Measurements from ENCODE around the gene CSK.

CSK gene

DNA sequence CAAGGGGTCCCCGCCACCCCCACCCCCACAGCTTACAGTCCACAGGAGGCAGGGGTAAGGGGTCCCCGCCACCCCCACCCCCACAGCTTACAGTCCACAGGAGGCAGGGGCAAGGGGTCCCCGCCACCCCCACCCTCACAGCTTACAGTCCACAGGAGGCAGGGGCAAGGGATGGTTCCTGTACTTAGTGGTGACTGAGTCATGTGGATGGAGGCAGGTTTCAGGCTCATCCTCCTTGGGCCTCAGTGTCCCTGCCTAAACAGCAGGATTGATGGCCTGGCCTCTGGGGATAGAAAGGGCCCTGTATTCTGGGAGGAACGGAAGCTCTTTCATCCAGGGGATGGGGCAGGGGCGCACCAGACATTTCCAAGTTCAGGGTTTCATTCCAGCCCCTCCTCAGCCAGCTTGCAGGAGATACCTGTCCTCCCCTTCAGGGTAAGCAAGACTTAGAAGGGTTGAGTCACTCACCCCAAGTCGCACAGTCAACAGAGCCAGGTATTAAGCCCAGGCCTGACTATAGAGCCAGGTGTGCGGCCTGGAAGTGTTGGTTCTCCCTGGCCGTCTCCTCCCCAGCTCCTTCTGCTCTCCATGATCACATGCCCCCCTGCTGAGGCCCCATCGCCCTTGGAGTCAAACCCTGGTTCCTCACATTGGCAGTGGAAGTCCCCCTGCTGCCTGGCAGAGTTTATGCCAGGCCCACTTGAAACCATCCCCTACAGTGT is 12.5 kb downstream of the CSK start:
- no peak for TF ChIP-seq RAD21 (IDR thresholded peaks at IDR 0.05; ENCODE audit: low read depth)
- TF ChIP-seq FOXM1 (IDR thresholded peaks at IDR 0.05; ENCODE audit: borderline replicate concordance, low read depth), result no peak
- TF ChIP-seq EGR1 (IDR thresholded peaks at IDR 0.05), result no peak
- TF ChIP-seq TEAD4 (IDR thresholded peaks at IDR 0.05), result no peak
- TF ChIP-seq YY1 (IDR thresholded peaks at IDR 0.05; ENCODE audit: low read depth), result no peak
- TF ChIP-seq EP300 (IDR thresholded peaks at IDR 0.05; ENCODE audit: borderline replicate concordance), result no peak
- TF ChIP-seq MAX (IDR thresholded peaks at IDR 0.05), result no peak

DNA sequence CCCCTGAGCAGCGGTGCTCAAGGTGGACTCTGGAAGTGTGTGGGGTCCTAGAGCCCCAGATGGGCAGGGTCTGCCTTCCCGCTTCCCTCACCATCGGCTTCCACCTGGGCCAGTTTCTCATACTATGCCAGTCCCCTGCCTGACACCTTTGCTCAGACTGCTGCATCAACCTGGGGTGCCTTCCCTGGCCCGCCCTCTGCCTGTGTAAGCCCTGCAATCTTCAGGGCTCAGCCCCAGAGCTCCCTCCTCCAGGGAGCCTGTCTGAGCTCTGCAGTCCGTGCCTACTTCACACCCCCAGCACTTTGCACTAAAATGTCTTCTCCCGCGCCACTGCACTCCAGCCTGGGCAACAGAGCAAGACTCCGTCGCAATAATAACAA is 13.1 kb downstream of the CSK start:
- TF ChIP-seq MAX (IDR thresholded peaks at IDR 0.05) (no peak), FOXM1 (IDR thresholded peaks at IDR 0.05; ENCODE audit: borderline replicate concordance, low read depth) (no peak), ZBTB7A (IDR thresholded peaks at IDR 0.05; ENCODE audit: low read depth) (no peak), TEAD4 (IDR thresholded peaks at IDR 0.05) (no peak), RAD21 (IDR thresholded peaks at IDR 0.05; ENCODE audit: low read depth) (no peak), NFIC (IDR thresholded peaks at IDR 0.05) (no peak), REST (IDR thresholded peaks at IDR 0.05; ENCODE audit: low read depth) (no peak), TCF12 (IDR thresholded peaks at IDR 0.05; ENCODE audit: low read depth) (no peak), EGR1 (IDR thresholded peaks at IDR 0.05) (no peak), CEBPB (IDR thresholded peaks at IDR 0.05) (no peak), EP300 (IDR thresholded peaks at IDR 0.05; ENCODE audit: borderline replicate concordance) (no peak), YY1 (IDR thresholded peaks at IDR 0.05; ENCODE audit: low read depth) (no peak)

DNA sequence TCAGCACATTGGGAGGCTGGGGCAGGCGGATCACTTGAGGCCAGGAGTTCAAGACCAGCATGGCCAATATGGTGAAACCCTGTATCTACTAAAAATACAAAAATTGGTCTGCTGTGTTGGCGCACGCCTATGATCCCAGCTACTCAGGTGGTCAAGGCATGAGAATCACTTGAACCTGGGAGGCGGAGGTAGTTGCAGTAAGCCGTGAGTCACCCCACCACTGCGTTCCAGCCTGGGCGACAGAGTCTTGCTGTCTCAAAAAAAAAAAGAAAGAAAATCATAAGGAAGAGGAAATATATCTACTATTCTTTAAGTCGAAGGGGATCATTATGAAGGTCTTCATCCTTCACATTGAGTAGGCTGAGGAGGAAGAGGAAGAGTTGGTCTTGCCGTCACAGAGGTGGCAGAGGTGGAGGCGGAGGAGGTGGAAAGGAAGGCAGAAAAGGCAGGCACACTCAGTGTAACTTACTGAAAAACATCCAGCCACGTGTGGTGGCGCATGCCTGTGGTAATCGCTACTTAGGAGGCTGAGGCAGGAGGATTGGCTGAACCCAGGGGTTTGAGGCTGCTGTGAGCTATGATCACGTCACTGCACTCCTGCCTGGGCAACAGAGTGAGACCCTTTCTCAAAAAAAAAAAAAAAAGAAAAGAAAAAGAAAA is 14.2 kb downstream of the CSK start:
- TF ChIP-seq REST (IDR thresholded peaks at IDR 0.05; ENCODE audit: low read depth), result no peak
- TF ChIP-seq YY1 (IDR thresholded peaks at IDR 0.05; ENCODE audit: low read depth), result no peak
- no peak for TF ChIP-seq MAX (IDR thresholded peaks at IDR 0.05)

- TF ChIP-seq CEBPB (IDR thresholded peaks at IDR 0.05) (no peak), USF1 (IDR thresholded peaks at IDR 0.05) (no peak), TEAD4 (IDR thresholded peaks at IDR 0.05) (no peak), TCF12 (IDR thresholded peaks at IDR 0.05; ENCODE audit: low read depth) (no peak), RAD21 (IDR thresholded peaks at IDR 0.05; ENCODE audit: low read depth) (no peak), NFIC (IDR thresholded peaks at IDR 0.05) (no peak), YY1 (IDR thresholded peaks at IDR 0.05; ENCODE audit: low read depth) (no peak), EGR1 (IDR thresholded peaks at IDR 0.05) (no peak), EP300 (IDR thresholded peaks at IDR 0.05; ENCODE audit: borderline replicate concordance) (no peak), TAF1 (IDR thresholded peaks at IDR 0.05; ENCODE audit: low read depth) (no peak), FOXM1 (IDR thresholded peaks at IDR 0.05; ENCODE audit: borderline replicate concordance, low read depth) (no peak), ZBTB7A (IDR thresholded peaks at IDR 0.05; ENCODE audit: low read depth) (no peak), MAX (IDR thresholded peaks at IDR 0.05) (no peak), CREB1 (IDR thresholded peaks at IDR 0.05; ENCODE audit: low read depth) (no peak), REST (IDR thresholded peaks at IDR 0.05; ENCODE audit: low read depth) (no peak)
Observed at GRCh38 chr15:74798388-74799254, 16.7 kb downstream of the CSK start.
